H1 (cell line): ENCODE measurements around the gene GZF1. TPM values are rescaled to one million over a fixed set of nuclear protein-coding genes. Genes with fewer than 3 reads are reported as not detected.

Experiments used
- GABPA ChIP-seq: IDR thresholded peaks from 2 replicates; pipeline ENCODE4 v1.6.1; 2011; ENCODE audit warnings: mild to moderate bottlenecking, low read length, moderate library complexity, borderline replicate concordance; ENCODE audit not compliant: insufficient read depth
- GTF2F1 ChIP-seq: IDR thresholded peaks from 2 replicates; pipeline ENCODE4 v1.6.1; 2012; ENCODE audit warnings: low read depth, low read length, improper control_type of control experiment, borderline replicate concordance
- JUND ChIP-seq: IDR thresholded peaks from 2 replicates; pipeline ENCODE4 v1.6.1; 2011; ENCODE audit warnings: mild to moderate bottlenecking, improper control_type of control experiment, low read length
- RBBP5 ChIP-seq: IDR thresholded peaks from 2 replicates; pipeline ENCODE4 v1.7.1; 2012; ENCODE audit warnings: low read depth, mild to moderate bottlenecking, inconsistent platforms, low read length, moderate library complexity, borderline replicate concordance
- SP2 ChIP-seq: IDR thresholded peaks from 2 replicates; pipeline ENCODE4 v1.6.1; 2012; ENCODE audit warnings: mild to moderate bottlenecking, low read length, inconsistent platforms
- polyA plus RNA-seq, 7 experiments: library from polyadenylated mRNA; depleted of rRNA in 3 of 7; stranded (reverse) in 5 of 7; unstranded in 2 of 7; fragments of >200 nt in 5 of 7; fragments of 200-250 nt in 2 of 7; gene quantifications; 1 replicate in 5 of 7; 2 replicates in 1 of 7; 4 replicates in 1 of 7; pipeline versions ENCODE4 v1.2.1 to v1.2.3, GENCODE V29; 2011 to 2013; ENCODE audit warnings: missing spikeins in 2 of 7, mixed read lengths in 2 of 7
- total RNA-seq: library from RNA; stranded (reverse); fragmentation: NEBNext Ultra II Directional; extraction: Animal tissue kit (Norgen Biotek cat#: 25700); gene quantifications from 2 replicates; pipeline ENCODE4 v1.2.1, GENCODE V29; 2021
- TF ChIP-seq, protein P1 (sequence below), 3 experiments: IDR thresholded peaks; 1 replicate in 2 of 3; 2 replicates in 1 of 3; pipeline versions ENCODE4 v1.5.1 to v1.6.1; 2011; ENCODE audit warnings: low read length in 3 of 3, mild to moderate bottlenecking in 3 of 3, inconsistent platforms in 2 of 3, low read depth in 1 of 3, moderate library complexity in 1 of 3; ENCODE audit not compliant: insufficient read depth in 1 of 3; ENCODE audit errors: control extremely low read depth in 1 of 3

The GZF1 gene
- total and polyA plus RNA-seq, 2 of the 8 experiments (the other 6 are each of a cell fraction or from before 2014, with no cell fraction given), result 8.2 to 11.9 TPM

DNA sequence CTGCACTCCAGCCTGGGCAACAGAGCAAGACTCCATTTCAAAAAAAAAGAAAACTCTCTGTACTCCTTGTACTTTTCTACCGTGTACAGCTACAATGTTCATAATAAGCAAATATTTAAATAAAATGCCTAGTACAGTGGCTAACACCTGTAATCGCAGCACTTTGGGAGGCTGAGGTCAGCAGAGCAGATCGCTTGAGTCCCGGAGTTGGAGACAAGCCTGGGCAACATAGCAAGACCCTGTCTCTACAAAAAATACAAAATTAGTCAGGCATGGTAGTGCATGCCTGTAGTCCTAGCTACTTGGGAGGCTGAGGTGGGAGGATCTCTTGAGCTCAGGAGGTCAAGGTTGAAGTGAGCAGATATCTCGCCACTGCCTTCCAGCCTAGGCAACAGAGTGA, 53.6 kb downstream of the GZF1 start (continued):
- TF ChIP-seq, protein P1, sequence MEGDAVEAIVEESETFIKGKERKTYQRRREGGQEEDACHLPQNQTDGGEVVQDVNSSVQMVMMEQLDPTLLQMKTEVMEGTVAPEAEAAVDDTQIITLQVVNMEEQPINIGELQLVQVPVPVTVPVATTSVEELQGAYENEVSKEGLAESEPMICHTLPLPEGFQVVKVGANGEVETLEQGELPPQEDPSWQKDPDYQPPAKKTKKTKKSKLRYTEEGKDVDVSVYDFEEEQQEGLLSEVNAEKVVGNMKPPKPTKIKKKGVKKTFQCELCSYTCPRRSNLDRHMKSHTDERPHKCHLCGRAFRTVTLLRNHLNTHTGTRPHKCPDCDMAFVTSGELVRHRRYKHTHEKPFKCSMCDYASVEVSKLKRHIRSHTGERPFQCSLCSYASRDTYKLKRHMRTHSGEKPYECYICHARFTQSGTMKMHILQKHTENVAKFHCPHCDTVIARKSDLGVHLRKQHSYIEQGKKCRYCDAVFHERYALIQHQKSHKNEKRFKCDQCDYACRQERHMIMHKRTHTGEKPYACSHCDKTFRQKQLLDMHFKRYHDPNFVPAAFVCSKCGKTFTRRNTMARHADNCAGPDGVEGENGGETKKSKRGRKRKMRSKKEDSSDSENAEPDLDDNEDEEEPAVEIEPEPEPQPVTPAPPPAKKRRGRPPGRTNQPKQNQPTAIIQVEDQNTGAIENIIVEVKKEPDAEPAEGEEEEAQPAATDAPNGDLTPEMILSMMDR (IDR thresholded peaks at IDR 0.05; ENCODE audit: control extremely low read depth in 1 of 3, insufficient read depth in 1 of 3, low read depth in 1 of 3, low read length in 3 of 3), result no peak
- TF ChIP-seq JUND, result no peak
- no peak for TF ChIP-seq GABPA
- no peak for TF ChIP-seq GTF2F1
- TF ChIP-seq SP2, result no peak
- TF ChIP-seq RBBP5, result no peak
